Tibial nerve (tissue), 4 donors: ENCODE measurements around the gene WNT9B. TPM values are rescaled to one million over a fixed set of nuclear protein-coding genes. Genes with fewer than 3 reads are reported as not detected.
"Not testable (repeated sequence)": the region's sequence is repeated elsewhere in the genome, so short reads cannot be mapped to it uniquely, and the experiment has no call there.

Experiments used
- DNase-seq, 2 donors: peaks; one replicate each; pipeline ENCODE4 v3.0.0-alpha.2; 2019; ENCODE audit warnings: low spot score in 2 of 2
- H3K27ac ChIP-seq, 4 donors: fragments of 200-600 bp; sonication (generic) in 3 of 4; one replicate each; pipeline ENCODE4 v1.5.1; 2017 to 2019; ENCODE audit warnings: mild to moderate bottlenecking in 1 of 4
- H3K27me3 ChIP-seq, 2 donors: fragments of 200-600 bp; sonication (generic) in 1 of 2; one replicate each; pipeline versions ENCODE4 v1.5.1 to v1.6.0; 2017 to 2019
- H3K36me3 ChIP-seq, 3 donors: fragments of 200-600 bp; sonication (generic); one replicate each; pipeline ENCODE4 v1.5.1; 2018 to 2019
- H3K4me1 ChIP-seq, 4 donors: fragments of 200-600 bp; sonication (generic) in 3 of 4; one replicate each; pipeline ENCODE4 v1.5.1; 2017 to 2019
- H3K4me3 ChIP-seq, 4 donors: fragments of 200-600 bp; sonication (generic) in 3 of 4; one replicate each; pipeline ENCODE4 v1.5.1; 2017 to 2019; ENCODE audit warnings: mild to moderate bottlenecking in 1 of 4, moderate library complexity in 1 of 4
- H3K9me3 ChIP-seq, 4 donors: fragments of 200-600 bp; sonication (generic) in 3 of 4; one replicate each; pipeline ENCODE4 v1.5.1; 2017 to 2019
- EP300 ChIP-seq, 2 donors: sonication (generic); formaldehyde crosslinking; IDR thresholded peaks; one replicate each; pipeline ENCODE4 v1.6.1; 2017; ENCODE audit warnings: antibody characterized with exemption in 2 of 2, mild to moderate bottlenecking in 1 of 2
- POLR2A ChIP-seq, 2 donors: fragments of 450-650 bp; IDR thresholded peaks; one replicate each; pipeline ENCODE4 v1.6.1; 2017; ENCODE audit warnings: antibody characterized with exemption in 2 of 2, mild to moderate bottlenecking in 2 of 2, moderate library complexity in 2 of 2
- WGBS, 2 donors: methylation state at CpG; one replicate each; pipeline ENCODE4 v1.1.5; 2018; 5-methylcytosine and 5-hydroxymethylcytosine counted together
- total RNA-seq, 4 donors: library from RNA; depleted of rRNA; stranded (reverse); fragments of >200 nt; gene quantifications; one replicate each; pipeline ENCODE4 v1.1.0, GENCODE V29; 2016
- TF ChIP-seq, protein P1 (sequence below), 5 experiments: fragments of 200-600 bp in 3 of 5; fragments of 450-650 bp in 2 of 5; sonication (generic) in 3 of 5; IDR thresholded peaks; one replicate each; pipeline ENCODE4 v1.5.1; 2016 to 2019; ENCODE audit warnings: antibody characterized with exemption in 5 of 5, mild to moderate bottlenecking in 3 of 5, moderate library complexity in 2 of 5

The WNT9B gene
- total RNA-seq, 4 donors from 2014 or later: 0.78 to 0.90 TPM; not detected in 2

DNA sequence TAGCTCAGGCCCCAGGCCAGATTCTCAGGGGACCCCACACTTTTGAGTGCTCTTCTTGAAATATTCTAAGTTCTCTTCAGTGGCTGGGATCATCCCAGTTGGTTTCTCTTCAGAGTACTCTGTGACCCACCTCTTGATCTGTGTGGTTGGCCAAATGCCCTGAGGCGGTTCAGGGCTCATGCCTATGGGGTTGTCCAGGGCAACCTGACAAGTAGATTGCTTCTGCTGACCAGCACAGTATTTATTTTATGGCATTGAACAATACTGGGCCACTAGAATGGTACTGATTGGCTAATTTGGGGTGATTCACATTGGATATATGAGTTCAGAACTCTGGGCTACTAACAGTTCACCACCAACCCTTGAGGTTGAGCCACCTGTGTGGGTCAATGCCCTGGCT is 64.2 kb downstream of the WNT9B start:
- 0 to 73% methylated on average over 1 of the region's 1 CpG for WGBS, 2 donors
- H3K9me3 ChIP-seq: no peaks in the 10 kb centered on the region
- peaks cover 0 to 9% (median 0%) of the 10 kb centered on the region in 3 donors for H3K36me3 ChIP-seq

DNA sequence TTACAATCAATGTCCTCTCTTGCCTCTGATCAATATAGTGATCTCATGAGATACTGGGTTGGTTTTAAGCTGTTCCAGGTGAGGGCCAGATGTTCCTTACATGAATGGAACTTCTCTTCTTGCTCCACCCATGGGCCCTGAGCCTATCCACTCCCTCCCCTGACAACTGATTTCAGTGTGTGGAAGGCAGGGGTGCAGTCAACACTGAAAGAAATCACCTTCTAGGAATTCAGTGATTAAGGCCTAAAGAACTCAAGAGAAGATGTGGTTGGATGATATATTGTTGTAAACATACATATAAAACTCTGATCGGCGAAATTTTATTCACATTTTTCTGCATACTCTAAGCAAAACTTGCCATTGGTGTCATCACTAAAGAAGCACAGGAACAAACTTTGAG is 64.8 kb downstream of the WNT9B start:
- H3K4me3 ChIP-seq: no peak overlapping the region
- WGBS, 2 donors: 90 to 91% methylated on average over 2 of the region's 2 CpGs

More for the DNA sequence above, 64.2 kb downstream of the WNT9B start:
- no peak overlapping the region for H3K27ac ChIP-seq
- H3K4me3 ChIP-seq: no peak overlapping the region
- H3K4me1 ChIP-seq: no peaks in the 10 kb centered on the region
- TF ChIP-seq, protein P1, sequence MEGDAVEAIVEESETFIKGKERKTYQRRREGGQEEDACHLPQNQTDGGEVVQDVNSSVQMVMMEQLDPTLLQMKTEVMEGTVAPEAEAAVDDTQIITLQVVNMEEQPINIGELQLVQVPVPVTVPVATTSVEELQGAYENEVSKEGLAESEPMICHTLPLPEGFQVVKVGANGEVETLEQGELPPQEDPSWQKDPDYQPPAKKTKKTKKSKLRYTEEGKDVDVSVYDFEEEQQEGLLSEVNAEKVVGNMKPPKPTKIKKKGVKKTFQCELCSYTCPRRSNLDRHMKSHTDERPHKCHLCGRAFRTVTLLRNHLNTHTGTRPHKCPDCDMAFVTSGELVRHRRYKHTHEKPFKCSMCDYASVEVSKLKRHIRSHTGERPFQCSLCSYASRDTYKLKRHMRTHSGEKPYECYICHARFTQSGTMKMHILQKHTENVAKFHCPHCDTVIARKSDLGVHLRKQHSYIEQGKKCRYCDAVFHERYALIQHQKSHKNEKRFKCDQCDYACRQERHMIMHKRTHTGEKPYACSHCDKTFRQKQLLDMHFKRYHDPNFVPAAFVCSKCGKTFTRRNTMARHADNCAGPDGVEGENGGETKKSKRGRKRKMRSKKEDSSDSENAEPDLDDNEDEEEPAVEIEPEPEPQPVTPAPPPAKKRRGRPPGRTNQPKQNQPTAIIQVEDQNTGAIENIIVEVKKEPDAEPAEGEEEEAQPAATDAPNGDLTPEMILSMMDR (IDR thresholded peaks at IDR 0.05): no peak
- no peak for TF ChIP-seq EP300 (IDR thresholded peaks at IDR 0.05)
- no peak for TF ChIP-seq POLR2A (IDR thresholded peaks at IDR 0.05)
- DNase-seq: no peak
- no peaks in the 10 kb centered on the region for H3K27me3 ChIP-seq

DNA sequence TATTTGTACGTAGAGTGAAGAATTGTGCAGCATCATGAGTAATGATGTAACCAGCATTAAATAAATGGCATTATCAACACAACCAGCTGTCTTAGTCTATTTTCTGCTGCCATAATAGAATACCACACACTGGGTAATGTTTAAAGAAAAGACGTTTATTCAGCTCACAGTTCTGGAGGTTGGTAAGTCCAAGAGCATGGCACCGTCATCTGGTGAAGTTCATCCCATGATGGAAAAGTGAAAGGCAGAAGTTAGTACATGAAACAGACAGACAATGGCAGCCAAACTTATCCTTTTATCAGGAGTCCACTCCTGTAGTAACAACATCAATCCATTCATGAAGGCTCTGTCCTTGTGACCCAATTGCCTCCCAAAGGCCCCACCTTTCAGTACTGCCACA is 65.2 kb downstream of the WNT9B start:
- 87 to 88% methylated on average over 3 of the region's 3 CpGs for WGBS, 2 donors

More for the DNA sequence above, 64.8 kb downstream of the WNT9B start:
- Histone ChIP-seq H3K27ac (no peak overlapping the region), H3K4me1 (no peaks in the 10 kb centered on the region), H3K9me3 (no peaks in the 10 kb centered on the region), H3K36me3 (peaks cover 0 to 9% (median 0%) of the 10 kb centered on the region in 3 donors), H3K27me3 (no peaks in the 10 kb centered on the region)
- DNase-seq: no peak
- no peak for TF ChIP-seq EP300 (IDR thresholded peaks at IDR 0.05)
- TF ChIP-seq POLR2A (IDR thresholded peaks at IDR 0.05): no peak
- TF ChIP-seq, protein P1 (IDR thresholded peaks at IDR 0.05): no peak

DNA sequence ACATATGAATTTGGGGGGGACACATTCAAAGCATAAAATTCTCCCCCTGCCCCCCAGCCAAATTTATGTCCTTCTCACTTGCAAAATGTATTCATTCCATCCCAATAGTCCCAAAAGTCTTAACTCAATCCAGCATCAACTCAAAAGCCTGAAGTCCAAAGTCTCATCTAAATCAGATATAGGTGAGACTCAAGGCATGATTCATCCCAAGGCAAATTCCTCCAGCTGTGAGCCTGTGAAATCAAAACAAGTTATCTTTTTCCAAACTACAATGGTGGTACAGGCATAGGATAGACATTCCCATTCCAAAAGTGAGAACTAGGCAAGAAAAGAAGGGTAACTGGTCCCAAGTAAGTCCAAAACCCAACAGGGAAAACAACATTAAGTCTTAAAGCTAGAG is 65.7 kb downstream of the WNT9B start:
- TF ChIP-seq POLR2A (IDR thresholded peaks at IDR 0.05) (no peak), EP300 (IDR thresholded peaks at IDR 0.05) (no peak)
- TF ChIP-seq, protein P1 (IDR thresholded peaks at IDR 0.05): no peak
- no peak for DNase-seq
- peaks cover 0 to 9% (median 0%) of the 10 kb centered on the region in 3 donors for H3K36me3 ChIP-seq

More for the DNA sequence above, 65.2 kb downstream of the WNT9B start:
- H3K27ac ChIP-seq: no peak overlapping the region
- no peaks in the 10 kb centered on the region for H3K27me3 ChIP-seq
- peaks cover 0 to 9% (median 0%) of the 10 kb centered on the region in 3 donors for H3K36me3 ChIP-seq
- no peak for DNase-seq
- no peaks in the 10 kb centered on the region for H3K4me1 ChIP-seq
- no peak overlapping the region for H3K4me3 ChIP-seq
- no peaks in the 10 kb centered on the region for H3K9me3 ChIP-seq
- TF ChIP-seq, protein P1 (IDR thresholded peaks at IDR 0.05): no peak
- TF ChIP-seq POLR2A (IDR thresholded peaks at IDR 0.05) (no peak), EP300 (IDR thresholded peaks at IDR 0.05) (no peak)

DNA sequence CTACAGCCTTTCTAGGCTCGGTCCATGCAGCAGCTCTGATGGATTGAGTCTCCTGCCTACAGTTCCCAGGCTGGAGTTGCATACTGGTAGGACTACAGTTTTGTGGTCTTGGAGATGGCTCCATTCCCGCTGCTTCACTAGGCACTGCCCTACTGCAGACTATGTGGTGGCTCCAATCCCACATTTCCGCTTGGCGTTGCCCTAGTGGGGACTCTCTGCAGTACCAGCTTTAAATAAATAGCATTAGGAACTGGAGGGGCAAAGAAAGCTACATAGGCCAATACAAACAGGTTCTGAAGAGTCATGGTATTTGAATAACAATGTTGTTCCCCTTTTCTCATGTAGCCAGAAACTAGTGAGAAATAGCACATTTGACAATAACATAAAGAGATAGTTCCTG is 66.1 kb downstream of the WNT9B start:
- peaks cover 0 to 9% (median 0%) of the 10 kb centered on the region in 3 donors for H3K36me3 ChIP-seq
- no peaks in the 10 kb centered on the region for H3K9me3 ChIP-seq
- no peaks in the 10 kb centered on the region for H3K4me1 ChIP-seq
- no peak for DNase-seq
- WGBS, 2 donors: 74 to 92% methylated on average over 4 of the region's 4 CpGs
- no peak overlapping the region for H3K4me3 ChIP-seq
- H3K27me3 ChIP-seq: no peaks in the 10 kb centered on the region
- no peak overlapping the region for H3K27ac ChIP-seq
- TF ChIP-seq POLR2A (IDR thresholded peaks at IDR 0.05) (no peak), EP300 (IDR thresholded peaks at IDR 0.05) (no peak)
- TF ChIP-seq, protein P1 (IDR thresholded peaks at IDR 0.05): no peak

More for the DNA sequence above, 65.7 kb downstream of the WNT9B start:
- Histone ChIP-seq H3K27me3 (no peaks in the 10 kb centered on the region), H3K9me3 (no peaks in the 10 kb centered on the region), H3K27ac (no peak overlapping the region), H3K4me3 (no peak overlapping the region), H3K4me1 (no peaks in the 10 kb centered on the region)

DNA sequence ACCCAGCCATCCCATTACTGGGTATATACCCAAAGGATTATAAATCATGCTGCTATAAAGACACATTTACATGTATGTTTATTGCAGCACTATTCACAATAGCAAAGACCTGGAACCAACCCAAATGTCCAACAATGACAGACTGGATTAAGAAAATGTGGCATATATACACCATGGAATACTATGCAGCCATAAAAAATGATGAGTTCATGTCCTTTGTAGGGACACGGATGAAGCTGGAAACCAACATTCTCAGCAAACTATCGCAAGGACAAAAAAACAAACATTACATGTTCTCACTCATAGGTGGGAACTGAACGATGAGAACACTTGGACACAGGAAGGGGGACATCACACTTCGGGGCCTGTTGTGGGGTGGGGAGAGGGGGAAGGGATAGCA is 70.6 kb downstream of the WNT9B start:
- not testable (repeated sequence) for DNase-seq, H3K36me3 ChIP-seq, H3K9me3 ChIP-seq, H3K27ac ChIP-seq, H3K27me3 ChIP-seq
- peaks cover 0 to 35% (median 18%) of the 10 kb centered on the region in 4 donors for H3K4me1 ChIP-seq
- peak overlapping the region in 2 of 4 donors; percentile 61 to 90 for H3K4me3 ChIP-seq
- WGBS, 2 donors: 61 to 79% methylated on average over 4 of the region's 4 CpGs
